GM23248 (cell line): ENCODE results near the gene MRPL17.

Source experiments
- EZH2 ChIP-seq: fragments of 200-600 bp; sonication (generic); IDR thresholded peaks from 2 replicates; pipeline ENCODE4 v1.6.1; 2018; ENCODE audit warnings: antibody characterized with exemption, mild to moderate bottlenecking; ENCODE audit not compliant: insufficient read depth, poor library complexity, severe bottlenecking
- EZH2phosphoT487 ChIP-seq: fragments of 200-600 bp; sonication (generic); IDR thresholded peaks from 2 replicates; pipeline ENCODE4 v1.6.1; 2018; ENCODE audit warnings: antibody characterized with exemption, moderate library complexity, mild to moderate bottlenecking, low read depth; ENCODE audit not compliant: insufficient read depth

DNA sequence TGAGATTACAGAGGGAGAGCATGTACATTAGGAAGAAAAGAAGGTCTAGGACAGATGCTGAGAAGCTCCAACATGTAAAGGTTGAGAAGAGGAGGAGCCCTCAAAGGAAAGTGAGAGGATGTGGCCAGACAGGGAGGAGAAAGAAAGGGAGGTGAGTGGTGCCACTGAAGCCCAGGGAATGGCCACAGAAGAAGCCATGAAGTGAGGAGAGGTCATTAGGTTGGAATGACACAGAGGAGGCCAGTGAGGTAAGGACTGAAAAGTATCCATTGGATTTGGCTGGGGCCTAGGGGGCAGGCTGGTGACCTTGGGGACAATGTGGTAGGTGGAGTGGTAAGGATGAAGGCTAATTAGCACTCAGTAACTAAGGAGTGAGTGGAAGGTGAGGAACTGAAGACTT, 24.5 kb downstream of the MRPL17 start:
- TF ChIP-seq EZH2 (no peak), EZH2phosphoT487 (no peak)
